OCI-LY7 (cell line): ENCODE results near the gene ANO2. TPM values are rescaled to one million over a fixed set of nuclear protein-coding genes. Genes with fewer than 3 reads are reported as not detected.

Experiments used
- BruUV-seq: library from RNA; stranded (reverse); fragments of 400-500 nt; replicated peaks from 2 replicates; lab custom pipeline; 2021; lab: Mats Ljungman, UMichigan
- CTCF ChIA-PET: fragments of 300-600 bp; sonication (Branson Sonifier 250); formaldehyde crosslinking; loops from one replicate; lab custom pipeline; 2022; ENCODE audit warnings: antibody characterized with exemption; ENCODE audit not compliant: unreplicated experiment; lab: Charles Lee
- POLR2A ChIA-PET: fragments of 300-600 bp; sonication (Branson Sonifier 250); formaldehyde crosslinking; loops from one replicate; lab custom pipeline; 2022; ENCODE audit warnings: antibody characterized with exemption; lab: Charles Lee
- DNase-seq: peaks from one replicate; pipeline ENCODE4 v3.0.0-alpha.2; 2015; ENCODE audit warnings: low spot score
- H2AFZ ChIP-seq: fragments of 200-600 bp; sonication (generic), shearing (Covaris generic); 2 replicates; pipeline ENCODE4 v1.6.1; 2014; ENCODE audit warnings: mild to moderate bottlenecking, antibody characterized with exemption, low read length, moderate library complexity
- H3K27ac ChIP-seq: fragments of 200-600 bp; sonication (generic); 2 replicates; pipeline ENCODE4 v1.5.1; 2014; ENCODE audit warnings: mixed run types, low read depth, mild to moderate bottlenecking, moderate library complexity, low read length, inconsistent platforms; ENCODE audit not compliant: poor library complexity, severe bottlenecking
- H3K36me3 ChIP-seq: fragments of 200-600 bp; sonication (generic); 2 replicates; pipeline ENCODE4 v1.6.1; 2014; ENCODE audit warnings: mild to moderate bottlenecking, antibody characterized with exemption, low read length, moderate library complexity, mixed read lengths; ENCODE audit not compliant: insufficient read depth
- H3K4me1 ChIP-seq: fragments of 200-600 bp; sonication (generic); 2 replicates; pipeline ENCODE4 v1.5.1; 2014; ENCODE audit warnings: mild to moderate bottlenecking, low read length; ENCODE audit not compliant: insufficient read depth, poor library complexity, severe bottlenecking
- H3K4me2 ChIP-seq: fragments of 200-600 bp; sonication (generic); 2 replicates; pipeline ENCODE4 v1.6.1; 2014; ENCODE audit warnings: mild to moderate bottlenecking, low read length
- H3K4me3 ChIP-seq: fragments of 200-600 bp; sonication (generic); 2 replicates; pipeline ENCODE4 v1.5.1; 2014; ENCODE audit warnings: mild to moderate bottlenecking, low read depth, low read length; ENCODE audit not compliant: poor library complexity, severe bottlenecking
- H3K79me2 ChIP-seq: fragments of 200-600 bp; sonication (generic); 2 replicates; pipeline ENCODE4 v1.6.1; 2016; ENCODE audit warnings: low read depth, mild to moderate bottlenecking, low read length, moderate library complexity, mixed read lengths; ENCODE audit not compliant: insufficient read depth
- H3K9me2 ChIP-seq: fragments of 200-600 bp; sonication (generic); 2 replicates; pipeline ENCODE4 v1.6.1; 2016; ENCODE audit warnings: mild to moderate bottlenecking, low read length, mixed read lengths; ENCODE audit not compliant: insufficient read depth
- H3K9me3 ChIP-seq: fragments of 200-600 bp; sonication (generic); 2 replicates; pipeline ENCODE4 v1.6.1; 2014; ENCODE audit warnings: mild to moderate bottlenecking, mixed run types, low read length, mixed read lengths
- H4K20me1 ChIP-seq: fragments of 200-600 bp; sonication (generic); 2 replicates; pipeline ENCODE4 v1.6.1; 2014; ENCODE audit warnings: mild to moderate bottlenecking, antibody characterized with exemption, low read length, moderate library complexity, mixed read lengths; ENCODE audit not compliant: insufficient read depth
- EZH2phosphoT487 ChIP-seq: fragments of 200-600 bp; sonication (generic); IDR thresholded peaks from 2 replicates; pipeline ENCODE4 v1.6.1; 2018; ENCODE audit warnings: low read depth, borderline replicate concordance, mild to moderate bottlenecking, mixed run types, antibody characterized with exemption, low read length, moderate library complexity, mixed read lengths
- intact Hi-C: fragments of 100-400 bp; cut with micrococcal nuclease; formaldehyde crosslinking; loops from one replicate; pipeline ENCODE4 v1.10.0; 2022; ENCODE audit not compliant: unreplicated experiment
- total RNA-seq, 2 experiments: library from RNA; depleted of rRNA in 1 of 2; stranded (reverse); fragments of >200 nt in 1 of 2; shearing (Covaris generic) in 1 of 2; gene quantifications; 2 replicates each; pipeline ENCODE4 v1.2.3, GENCODE V29; 2014 to 2022
- TF ChIP-seq, protein P1 (sequence below): fragments of 200-600 bp; sonication (generic); conservative IDR thresholded peaks from 2 replicates; pipeline ENCODE4 v1.5.1; 2014; ENCODE audit warnings: mild to moderate bottlenecking, antibody characterized with exemption, low read length, moderate library complexity, mixed read lengths

The ANO2 gene
- total RNA-seq, 2 experiments from 2014 or later: not detected

- Histone ChIP-seq H3K79me2 (no peaks in the 10 kb centered on the region), H3K4me2 (no peak overlapping the region), H3K27ac (no peak overlapping the region), H3K4me3 (no peak overlapping the region), H3K4me1 (no peaks in the 10 kb centered on the region), H4K20me1 (no peaks in the 10 kb centered on the region), H3K36me3 (no peaks in the 10 kb centered on the region), H2AFZ (no peak overlapping the region), H3K9me3 (no peaks in the 10 kb centered on the region), H3K9me2 (no peaks in the 10 kb centered on the region)
- no TSS peak for BruUV-seq
- ChIA-PET CTCF (no interaction called here), POLR2A (interaction anchor here (0.7 kb wide), 1 partner anchor 29 kb away, joined by 4 read pairs; no protein-coding TSS in a partner anchor)
- TF ChIP-seq, protein P1, sequence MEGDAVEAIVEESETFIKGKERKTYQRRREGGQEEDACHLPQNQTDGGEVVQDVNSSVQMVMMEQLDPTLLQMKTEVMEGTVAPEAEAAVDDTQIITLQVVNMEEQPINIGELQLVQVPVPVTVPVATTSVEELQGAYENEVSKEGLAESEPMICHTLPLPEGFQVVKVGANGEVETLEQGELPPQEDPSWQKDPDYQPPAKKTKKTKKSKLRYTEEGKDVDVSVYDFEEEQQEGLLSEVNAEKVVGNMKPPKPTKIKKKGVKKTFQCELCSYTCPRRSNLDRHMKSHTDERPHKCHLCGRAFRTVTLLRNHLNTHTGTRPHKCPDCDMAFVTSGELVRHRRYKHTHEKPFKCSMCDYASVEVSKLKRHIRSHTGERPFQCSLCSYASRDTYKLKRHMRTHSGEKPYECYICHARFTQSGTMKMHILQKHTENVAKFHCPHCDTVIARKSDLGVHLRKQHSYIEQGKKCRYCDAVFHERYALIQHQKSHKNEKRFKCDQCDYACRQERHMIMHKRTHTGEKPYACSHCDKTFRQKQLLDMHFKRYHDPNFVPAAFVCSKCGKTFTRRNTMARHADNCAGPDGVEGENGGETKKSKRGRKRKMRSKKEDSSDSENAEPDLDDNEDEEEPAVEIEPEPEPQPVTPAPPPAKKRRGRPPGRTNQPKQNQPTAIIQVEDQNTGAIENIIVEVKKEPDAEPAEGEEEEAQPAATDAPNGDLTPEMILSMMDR: no peak
- no peak for TF ChIP-seq EZH2phosphoT487
- no peak for DNase-seq
- intact Hi-C loops: no loop called here
These were observed 420.8 kb downstream of the ANO2 start for GRCh38 chr12:5524116-5524768.

DNA sequence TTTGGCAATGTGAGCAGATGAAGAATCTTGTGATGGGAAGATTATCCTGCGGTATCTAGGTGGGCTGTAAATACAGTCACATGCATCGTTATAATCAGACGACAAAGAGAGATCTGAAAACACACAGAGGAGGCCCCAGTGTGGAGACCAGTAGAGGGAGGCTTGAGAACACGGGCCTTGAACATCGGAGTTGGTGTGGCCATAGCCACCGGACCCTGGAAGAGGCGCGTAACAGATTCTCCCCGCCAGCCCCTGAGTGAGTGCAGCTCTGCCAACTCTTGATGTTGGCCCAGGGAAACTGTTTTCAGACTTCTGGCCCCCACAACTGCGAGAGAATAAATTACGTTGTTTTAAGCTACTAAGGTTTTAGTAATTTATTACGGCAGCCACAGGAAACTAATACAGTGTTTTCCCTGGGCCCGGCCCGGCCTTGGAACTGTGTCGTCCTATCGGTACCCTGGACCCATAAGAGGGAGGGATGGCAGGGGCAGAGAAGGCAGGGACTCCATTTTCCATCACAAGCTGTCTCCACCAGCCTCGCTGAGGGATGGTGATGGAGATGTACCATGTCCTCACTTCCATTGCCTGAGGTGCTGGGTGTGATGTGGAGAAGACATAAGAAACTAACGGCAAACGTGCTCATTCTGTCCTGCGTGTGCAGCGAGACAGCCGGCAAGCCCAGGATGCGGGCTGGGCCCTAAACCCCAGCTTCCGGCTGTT is 421.5 kb downstream of the ANO2 start:
- Histone ChIP-seq H3K79me2 (no peaks in the 10 kb centered on the region), H3K9me3 (no peaks in the 10 kb centered on the region), H3K36me3 (no peaks in the 10 kb centered on the region), H3K4me2 (no peak overlapping the region), H3K4me1 (no peaks in the 10 kb centered on the region), H3K9me2 (no peaks in the 10 kb centered on the region), H3K27ac (no peak overlapping the region), H2AFZ (no peak overlapping the region), H4K20me1 (no peaks in the 10 kb centered on the region), H3K4me3 (no peak overlapping the region)
- no TSS peak for BruUV-seq
- DNase-seq: no peak
- CTCF ChIA-PET: no interaction called here
- TF ChIP-seq, protein P1: no peak
- no peak for TF ChIP-seq EZH2phosphoT487
- intact Hi-C loops: no loop called here
- POLR2A ChIA-PET: no interaction called here
